Measurements from ENCODE around the gene CBLL2. TPM values are rescaled to one million over a fixed set of nuclear protein-coding genes. Genes with fewer than 3 reads are reported as not detected.

CBLL2 gene
- total RNA-seq, 1 experiment from 2014 or later = not detected

- H2AFZ ChIP-seq (ENCODE audit: low read length) = no peak overlapping the region
These were observed 1.1 kb downstream of the CBLL2 start for GRCh38 chrX:22273714-22274317.

More at GRCh38 chrX:22273714-22274317, 1.1 kb downstream of the CBLL2 start:
- no peaks in the 10 kb centered on the region for H3K23me2 ChIP-seq (ENCODE audit: insufficient read length, low read depth, low read length, poor library complexity, severe bottlenecking)
- Mint-ChIP-seq H3K4me1 (no peaks in the 10 kb centered on the region), H3K36me3 (ENCODE audit: insufficient read depth in 1 of 3, low read depth in 3 of 3) (peaks cover 0 to 3% (median 0%) of the 10 kb centered on the region in 3 experiments; a peak in 2 of 7 replicates), H3K4me3 (no peak overlapping the region), H3K27ac (no peak overlapping the region), H3K9me3 (peaks cover 6 to 33% of the 10 kb centered on the region in 2 experiments; a peak in 4 of 5 replicates), H3K27me3 (ENCODE audit: low read depth) (no peaks in the 10 kb centered on the region)
- no peaks in the 10 kb centered on the region for H3K79me1 ChIP-seq (ENCODE audit: insufficient read depth, low read depth, low read length, poor library complexity, severe bottlenecking)
- no peak overlapping the region for H3K4me2 ChIP-seq (ENCODE audit: insufficient read depth, insufficient read length, low read length)
- H3K9me3 ChIP-seq (ENCODE audit: control insufficient read depth, low read depth, low read length) = no peaks in the 10 kb centered on the region
- no peak overlapping the region for H3K4ac ChIP-seq (ENCODE audit: low read depth, low read length)
- no peak overlapping the region for H3K27ac ChIP-seq (ENCODE audit: insufficient read length, low read depth, low read length)
- H4K5ac ChIP-seq (ENCODE audit: insufficient read length, low read depth, low read length) = no peak overlapping the region
- H4K91ac ChIP-seq (ENCODE audit: insufficient read length, low read depth, low read length) = no peak overlapping the region
- H2AK5ac ChIP-seq (ENCODE audit: insufficient read length, low read length) = no peak overlapping the region
- no peak overlapping the region for H3T11ph ChIP-seq (ENCODE audit: low read length)
- H3K4me1 ChIP-seq (ENCODE audit: insufficient read depth, low read length) = no peaks in the 10 kb centered on the region
- no peak overlapping the region for H2BK120ac ChIP-seq (ENCODE audit: low read depth, low read length, poor library complexity, severe bottlenecking)
- no peak overlapping the region for H2BK12ac ChIP-seq (ENCODE audit: insufficient read length, low read depth, low read length)
- no peaks in the 10 kb centered on the region for H4K20me1 ChIP-seq (ENCODE audit: control insufficient read depth, insufficient read depth, insufficient read length)
- H3K23ac ChIP-seq (ENCODE audit: insufficient read length, low read depth, low read length) = no peak overlapping the region
- no peak overlapping the region for H3K56ac ChIP-seq (ENCODE audit: insufficient read length, low read depth, low read length)
- H2BK20ac ChIP-seq (ENCODE audit: low read depth, low read length, poor library complexity, severe bottlenecking) = no peak overlapping the region
- H3K9ac ChIP-seq (ENCODE audit: extremely low read depth, insufficient read length, low read length) = no peak overlapping the region
- no peak overlapping the region for H2BK5ac ChIP-seq (ENCODE audit: insufficient read length, low read length)
- no peak overlapping the region for H3K14ac ChIP-seq (ENCODE audit: insufficient read depth, low read length)
- no peak for TF ChIP-seq CTCF (conservative IDR thresholded peaks at IDR 0.05)
- WGBS (ENCODE audit: extremely low coverage, insufficient read length, low lambda C conversion rate) = no CpG with 5 or more reads among the region's 15 CpGs
- H4K8ac ChIP-seq (replicated peaks; ENCODE audit: insufficient read length, low read depth, low read length) = no peak overlapping the region
- H2BK15ac ChIP-seq (ENCODE audit: low read depth, low read length) = no peak overlapping the region
- no peaks in the 10 kb centered on the region for H3K79me2 ChIP-seq (ENCODE audit: insufficient read depth, low read length)
- H3K27me3 ChIP-seq (ENCODE audit: insufficient read depth, low read length) = no peaks in the 10 kb centered on the region
- no peak overlapping the region for H3K18ac ChIP-seq (ENCODE audit: insufficient read length, low read depth, low read length)
- no peak for DNase-seq

Data from H9 (cell line).